ENCODE results near the gene PLEKHA8.

The PLEKHA8 gene, protein sequence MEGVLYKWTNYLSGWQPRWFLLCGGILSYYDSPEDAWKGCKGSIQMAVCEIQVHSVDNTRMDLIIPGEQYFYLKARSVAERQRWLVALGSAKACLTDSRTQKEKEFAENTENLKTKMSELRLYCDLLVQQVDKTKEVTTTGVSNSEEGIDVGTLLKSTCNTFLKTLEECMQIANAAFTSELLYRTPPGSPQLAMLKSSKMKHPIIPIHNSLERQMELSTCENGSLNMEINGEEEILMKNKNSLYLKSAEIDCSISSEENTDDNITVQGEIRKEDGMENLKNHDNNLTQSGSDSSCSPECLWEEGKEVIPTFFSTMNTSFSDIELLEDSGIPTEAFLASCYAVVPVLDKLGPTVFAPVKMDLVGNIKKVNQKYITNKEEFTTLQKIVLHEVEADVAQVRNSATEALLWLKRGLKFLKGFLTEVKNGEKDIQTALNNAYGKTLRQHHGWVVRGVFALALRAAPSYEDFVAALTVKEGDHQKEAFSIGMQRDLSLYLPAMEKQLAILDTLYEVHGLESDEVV

GRCh38 chr7:30028216-30028748 lies at the start of gene PLEKHA8:
Gene PLEKHA8 (plus strand): TSS chr7:30028412. CDS start chr7:30028763, 351 bp downstream.
- DNase-seq (ENCODE audit: low read depth in 3 of 3) = peak; percentile 74 to 85 (median 83)

GRCh38 chr7:29980151-29980550 lies 48.1 kb upstream of the PLEKHA8 start:
- no peak for DNase-seq (ENCODE audit: low read depth in 3 of 3)

DNA sequence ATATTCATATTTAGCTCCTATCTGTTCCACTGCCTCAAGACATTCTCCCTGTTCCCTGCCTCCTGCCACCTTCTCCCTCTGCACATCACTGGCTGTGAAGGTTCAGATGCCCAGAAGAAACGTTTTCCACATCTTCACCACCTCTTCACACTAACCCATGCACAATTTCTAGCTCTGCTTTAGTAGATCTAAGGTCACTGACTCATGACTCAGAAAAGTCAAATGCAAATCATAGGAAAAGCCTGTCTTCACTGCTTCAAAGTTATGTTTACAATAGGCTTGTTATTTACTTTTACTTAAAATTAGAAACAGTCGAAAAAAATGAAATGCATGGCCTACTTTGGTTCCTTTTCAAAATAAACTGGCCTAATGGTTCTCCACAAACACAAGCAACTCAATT lies 41.1 kb upstream of the PLEKHA8 start:
- no peak for DNase-seq (ENCODE audit: low read depth in 3 of 3)

- DNase-seq (ENCODE audit: low read depth in 3 of 3) = no peak
Measured at GRCh38 chr7:29987811-29988317, 40.3 kb upstream of the PLEKHA8 start.

GRCh38 chr7:29988424-29989256 lies 39.6 kb upstream of the PLEKHA8 start:
- DNase-seq (ENCODE audit: low read depth in 3 of 3) = peak in 1 of 3 experiments; percentile 9

DNA sequence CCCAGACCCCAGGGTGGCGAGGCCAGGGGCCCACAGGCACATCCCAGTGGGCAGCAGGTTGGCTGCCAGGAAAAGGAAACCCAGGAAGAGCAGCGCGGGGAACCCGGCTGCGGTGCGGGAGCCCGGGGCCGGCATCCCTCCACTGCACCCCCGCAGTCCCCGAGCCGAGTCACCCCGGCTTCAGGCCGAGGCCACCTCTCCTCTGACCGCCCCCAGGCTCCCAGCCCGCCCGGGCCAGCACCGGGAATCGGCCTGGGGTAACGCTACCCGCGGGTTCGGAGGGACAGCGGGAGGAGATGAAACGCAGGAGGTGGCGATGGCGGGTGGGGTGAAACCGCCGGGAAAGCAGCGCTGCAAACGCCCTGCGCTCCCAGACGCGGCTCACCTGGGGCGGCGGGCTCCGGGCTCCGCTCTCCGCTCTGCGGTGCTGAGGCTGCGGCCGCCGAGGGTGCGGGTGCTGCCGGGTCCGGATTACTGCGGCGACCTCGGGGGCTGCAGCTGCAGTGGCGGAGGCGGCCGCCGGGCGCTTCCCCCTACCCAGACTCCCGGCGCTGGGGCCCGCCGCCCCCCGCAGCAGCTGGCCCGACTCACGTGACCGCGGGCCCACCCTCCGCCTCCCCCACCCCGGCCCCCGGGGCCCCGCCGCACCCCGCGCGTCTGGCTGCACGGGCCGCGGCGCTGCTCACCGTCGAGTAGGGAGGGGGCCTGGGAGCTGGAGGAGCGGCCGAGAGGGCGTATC lies 38.8 kb upstream of the PLEKHA8 start, which contains the start of gene SCRN1:
TSS of gene SCRN1 (minus strand) at position 545 of the 739 bp plus-strand sequence. CDS start 20,734 bp downstream, outside the sequence.
- DNase-seq (ENCODE audit: low read depth in 3 of 3) = no peak

GRCh38 chr7:29990931-29991330 lies 37.3 kb upstream of the PLEKHA8 start:
- DNase-seq (ENCODE audit: low read depth in 3 of 3) = no peak

GRCh38 chr7:29991937-29992336 lies 36.3 kb upstream of the PLEKHA8 start:
- DNase-seq (ENCODE audit: low read depth in 3 of 3) = no peak

GRCh38 chr7:29993140-29993539 lies 35.1 kb upstream of the PLEKHA8 start:
- no peak for DNase-seq (ENCODE audit: low read depth in 3 of 3)

- DNase-seq (ENCODE audit: low read depth in 3 of 3) = no peak
Measured at GRCh38 chr7:29995652-29996051, 32.6 kb upstream of the PLEKHA8 start.

GRCh38 chr7:29996321-29996720 lies 31.9 kb upstream of the PLEKHA8 start:
- no peak for DNase-seq (ENCODE audit: low read depth in 3 of 3)

DNA sequence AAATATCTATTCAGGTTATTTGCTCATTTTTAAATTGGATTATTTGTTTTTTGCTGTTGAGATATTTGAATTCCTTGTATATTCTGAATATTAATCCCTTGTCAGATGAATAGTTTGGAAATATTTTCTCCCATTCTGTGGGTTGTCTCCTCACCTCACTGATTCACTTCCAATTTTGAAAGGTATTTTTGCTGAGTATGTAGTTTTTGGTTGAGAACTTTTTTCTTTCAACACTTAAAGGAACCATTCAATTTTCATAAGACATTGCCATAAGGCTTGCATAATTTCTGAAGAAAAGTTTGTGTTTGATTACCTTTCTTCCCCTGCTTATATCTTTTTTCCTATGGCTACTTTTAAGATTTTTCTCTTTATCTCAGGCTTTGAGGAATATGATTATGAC lies 29.7 kb upstream of the PLEKHA8 start:
- no peak for DNase-seq (ENCODE audit: low read depth in 3 of 3)

DNA sequence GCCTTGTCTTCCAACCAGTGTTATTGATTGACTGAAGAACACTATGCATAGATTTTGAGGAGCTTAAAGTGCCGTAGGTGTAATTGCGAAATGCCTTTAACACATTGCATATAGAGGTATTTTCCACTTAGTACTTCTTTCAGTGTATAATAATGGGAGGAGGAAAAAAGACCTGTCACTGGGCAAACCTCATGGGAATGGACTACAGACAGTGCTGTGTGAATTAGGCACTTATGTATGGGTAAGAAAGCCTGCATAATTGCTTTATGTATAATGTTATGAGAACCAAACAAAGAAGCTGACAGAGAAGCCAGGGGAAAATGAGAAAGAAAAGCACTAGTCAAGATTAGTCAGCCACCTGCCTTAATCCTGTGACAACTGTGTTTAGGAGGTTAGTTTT lies 26.2 kb upstream of the PLEKHA8 start:
- no peak for DNase-seq (ENCODE audit: low read depth in 3 of 3)

DNA sequence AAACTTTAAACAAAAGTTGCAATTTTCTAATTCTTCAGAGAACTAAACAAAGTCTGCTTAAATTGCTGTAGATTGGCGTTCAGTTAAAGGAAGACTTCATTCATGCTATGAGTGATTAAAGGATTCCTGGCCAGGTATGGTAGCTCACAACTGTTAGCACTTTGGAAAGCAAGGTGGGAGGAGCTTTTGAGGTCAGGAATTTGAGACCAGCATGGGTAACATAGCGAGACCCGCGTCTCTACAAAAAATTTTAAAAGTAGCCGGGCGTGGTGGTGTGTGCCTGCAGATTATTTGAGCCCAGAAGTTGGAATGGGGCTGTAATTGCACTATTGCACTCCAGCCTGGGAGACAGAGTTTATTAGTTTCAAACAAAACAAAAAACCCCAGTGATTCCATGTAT lies 25.1 kb upstream of the PLEKHA8 start:
- no peak for DNase-seq (ENCODE audit: low read depth in 3 of 3)

DNA sequence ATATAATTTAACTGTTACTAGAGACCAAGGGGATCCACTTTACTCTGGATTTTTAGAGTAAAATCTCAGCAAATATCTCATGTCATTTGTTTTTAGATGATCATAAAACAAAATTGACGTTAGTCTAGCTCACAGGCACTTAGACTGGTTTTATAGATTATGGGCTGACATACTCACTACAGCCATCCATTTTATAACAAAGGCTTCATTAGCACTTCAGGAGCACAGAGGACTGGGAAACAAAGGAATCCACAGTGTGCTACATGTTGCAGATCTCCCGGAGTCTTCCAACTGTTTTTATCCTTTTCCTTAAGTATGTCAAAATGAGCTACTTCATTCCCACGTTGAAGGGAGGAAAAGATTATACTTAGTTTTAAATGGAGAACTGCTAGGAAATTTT lies 22.7 kb upstream of the PLEKHA8 start:
- no peak for DNase-seq (ENCODE audit: low read depth in 3 of 3)

GRCh38 chr7:30010021-30010420 lies 18.2 kb upstream of the PLEKHA8 start:
- DNase-seq (ENCODE audit: low read depth in 3 of 3) = no peak

GRCh38 chr7:30012757-30013156 lies 15.5 kb upstream of the PLEKHA8 start:
- DNase-seq (ENCODE audit: low read depth in 3 of 3) = no peak

DNA sequence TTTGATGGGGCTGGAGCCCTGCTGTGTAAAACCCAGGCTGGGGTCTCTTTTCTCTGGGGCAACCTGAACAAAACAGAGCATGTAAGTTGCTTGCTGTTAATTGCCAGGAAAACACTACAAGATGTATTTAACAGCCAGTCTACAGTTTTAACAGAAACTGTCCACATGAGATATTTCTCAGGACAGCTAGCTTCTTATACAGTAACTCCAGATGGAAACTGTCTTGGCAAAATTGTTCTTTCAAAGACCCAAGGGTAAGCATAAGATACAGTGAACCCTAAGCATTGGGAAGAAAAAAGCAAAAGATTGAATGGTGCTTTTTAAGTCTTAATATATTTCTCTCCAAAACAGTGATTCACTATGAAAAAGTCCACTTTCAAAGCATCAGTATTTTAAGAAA lies 9.8 kb upstream of the PLEKHA8 start:
- no peak for DNase-seq (ENCODE audit: low read depth in 3 of 3)

DNA sequence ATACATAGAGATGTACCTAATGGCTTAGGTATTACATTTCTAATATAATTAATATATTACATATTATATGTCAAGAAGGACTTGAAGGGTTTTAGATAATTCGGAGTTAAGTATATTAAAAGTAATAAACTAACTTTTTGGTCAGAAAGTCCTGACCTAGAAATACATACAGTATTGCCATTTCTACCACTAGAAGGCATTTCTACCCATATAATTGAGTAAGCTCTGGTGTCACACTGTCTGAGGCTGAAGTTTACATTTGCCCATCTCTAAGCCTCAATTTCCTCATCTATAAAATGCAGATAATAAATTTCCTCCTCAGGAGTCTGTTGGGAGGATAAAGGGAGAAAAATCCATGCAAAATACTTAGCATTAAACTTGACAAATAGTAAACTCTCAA lies 8.8 kb upstream of the PLEKHA8 start:
- no peak for DNase-seq (ENCODE audit: low read depth in 3 of 3)

DNA sequence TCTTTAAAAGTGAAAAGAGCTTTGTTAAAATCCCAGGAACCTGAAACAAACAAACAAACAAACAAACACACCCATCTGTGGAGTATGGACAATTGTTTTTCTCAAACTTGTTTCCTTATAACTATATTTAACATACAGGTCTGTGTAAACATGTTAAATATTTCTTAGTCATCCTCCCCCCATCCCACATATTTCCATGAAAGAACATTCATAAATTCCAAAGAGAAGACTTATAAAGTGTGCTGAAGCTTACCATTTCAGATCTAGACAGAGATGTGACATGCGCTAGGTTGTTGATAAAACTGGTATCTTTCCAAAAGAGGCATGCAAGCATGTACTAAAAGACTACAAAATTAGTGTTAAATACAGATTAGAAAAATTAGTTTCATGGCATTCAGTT lies 8.3 kb upstream of the PLEKHA8 start:
- no peak for DNase-seq (ENCODE audit: low read depth in 3 of 3)

DNA sequence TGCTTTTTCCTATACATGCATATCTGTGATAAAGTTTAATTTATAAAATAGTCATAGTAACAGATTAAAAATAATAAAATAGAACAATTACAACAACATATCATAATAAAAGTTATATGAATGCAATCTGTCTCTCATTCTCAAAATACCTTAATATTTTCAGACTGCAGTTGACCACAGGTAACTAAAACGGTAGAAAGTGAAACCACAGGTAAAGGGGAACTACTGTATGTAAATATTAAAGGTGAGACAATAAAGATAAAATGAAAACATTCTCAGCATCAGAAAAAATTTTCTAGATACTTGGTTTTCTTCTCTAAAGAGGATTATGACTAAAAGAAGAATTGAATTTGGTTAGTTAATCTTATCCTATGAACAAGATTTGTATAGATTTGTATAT lies 7.7 kb upstream of the PLEKHA8 start:
- DNase-seq (ENCODE audit: low read depth in 3 of 3) = no peak
